Fibroblast of the conjunctiva (primary cell): ENCODE results near the gene MAVS.

Experiments
- DNase-seq: peaks from one replicate; pipeline ENCODE4 v3.0.0-alpha.2; 2010; ENCODE audit warnings: low read depth

Gene MAVS

GRCh38 chr20:3846740-3847428 is at the start of gene MAVS:
MAVS (plus strand) TSS chr20:3846834; CDS start chr20:3854625, 7,791 bp downstream.
- DNase-seq: peak; percentile 45

- DNase-seq: no peak
Observed at GRCh38 chr20:3797226-3797545, 49.4 kb upstream of the MAVS start.

- DNase-seq: no peak
Observed at GRCh38 chr20:3797592-3798372, 48.9 kb upstream of the MAVS start.

- DNase-seq: no peak
Observed at GRCh38 chr20:3798373-3798768, 48.3 kb upstream of the MAVS start.

GRCh38 chr20:3798908-3799248 is 47.8 kb upstream of the MAVS start:
- no peak for DNase-seq

GRCh38 chr20:3800256-3800877 is 46.3 kb upstream of the MAVS start:
- no peak for DNase-seq

GRCh38 chr20:3800878-3801260 is 45.8 kb upstream of the MAVS start:
- no peak for DNase-seq

- no peak for DNase-seq
Observed at GRCh38 chr20:3801299-3801698, 45.3 kb upstream of the MAVS start.

- DNase-seq: no peak
Observed at GRCh38 chr20:3801846-3802245, 44.8 kb upstream of the MAVS start.

- no peak for DNase-seq
Observed at GRCh38 chr20:3802524-3803239, 44.0 kb upstream of the MAVS start.

GRCh38 chr20:3803289-3803688 is 43.3 kb upstream of the MAVS start:
- DNase-seq: no peak

GRCh38 chr20:3803854-3804253 is 42.8 kb upstream of the MAVS start:
- no peak for DNase-seq

GRCh38 chr20:3804254-3804751 is 42.3 kb upstream of the MAVS start:
- no peak for DNase-seq

DNA sequence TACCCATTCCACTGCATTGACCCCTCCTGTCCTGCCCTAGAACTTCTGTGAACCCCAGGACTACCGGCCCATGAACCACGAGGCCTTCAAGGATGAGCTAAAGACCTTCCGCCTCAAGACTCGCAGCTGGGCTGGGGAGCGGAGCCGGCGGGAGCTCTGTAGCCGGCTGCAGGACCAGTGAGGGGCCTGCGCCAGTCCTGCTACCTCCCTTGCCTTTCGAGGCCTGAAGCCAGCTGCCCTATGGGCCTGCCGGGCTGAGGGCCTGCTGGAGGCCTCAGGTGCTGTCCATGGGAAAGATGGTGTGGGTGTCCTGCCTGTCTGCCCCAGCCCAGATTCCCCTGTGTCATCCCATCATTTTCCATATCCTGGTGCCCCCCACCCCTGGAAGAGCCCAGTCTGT is 41.9 kb upstream of the MAVS start:
- DNase-seq: no peak

GRCh38 chr20:3808544-3808943 is 38.1 kb upstream of the MAVS start:
- no peak for DNase-seq

- peak; percentile 99 for DNase-seq
Observed at GRCh38 chr20:3811467-3812258, 35.0 kb upstream of the MAVS start.

- DNase-seq: no peak
Observed at GRCh38 chr20:3812259-3812681, 34.4 kb upstream of the MAVS start.

DNA sequence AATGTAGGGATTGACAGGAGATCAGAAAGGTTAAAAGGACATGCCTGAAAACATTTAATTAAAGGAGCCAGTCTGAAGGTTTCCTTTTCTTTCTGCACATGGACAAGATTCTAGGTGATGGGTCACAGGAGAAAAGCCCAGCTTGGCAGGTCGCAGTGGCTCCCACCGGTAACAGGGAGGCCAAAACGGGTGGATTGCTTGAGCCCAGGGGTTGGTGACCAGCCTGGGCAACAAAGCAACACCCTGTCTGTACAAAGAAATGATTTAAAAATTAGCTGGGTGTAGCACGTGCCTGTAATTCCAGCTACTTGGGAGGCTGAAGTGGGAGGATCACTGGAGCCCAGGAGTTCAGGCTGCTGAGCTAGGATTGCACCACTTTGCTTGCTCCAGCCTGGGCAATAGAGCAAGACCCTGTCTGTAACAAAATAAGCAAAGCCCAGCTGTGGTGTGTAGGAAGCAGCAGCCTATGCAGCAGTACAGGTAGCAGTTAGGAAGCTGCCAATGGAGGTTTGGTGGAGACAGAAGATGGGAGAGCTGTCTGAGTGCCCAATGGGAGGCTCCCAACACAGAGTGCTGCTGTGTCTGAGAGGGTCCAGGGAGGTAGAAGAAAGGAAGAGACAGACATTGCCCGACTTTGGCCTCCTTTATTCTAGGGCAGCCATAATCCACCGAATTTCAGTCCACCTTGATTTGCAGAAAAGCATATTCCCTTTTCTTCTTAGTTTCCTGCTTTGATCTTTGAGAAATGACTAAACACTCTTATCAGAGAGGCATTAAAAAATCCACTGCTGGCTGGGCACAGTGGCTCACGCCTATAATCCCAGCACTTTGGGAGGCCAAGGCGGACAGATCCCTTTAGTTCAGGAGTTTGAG is 33.4 kb upstream of the MAVS start:
- DNase-seq: no peak

DNA sequence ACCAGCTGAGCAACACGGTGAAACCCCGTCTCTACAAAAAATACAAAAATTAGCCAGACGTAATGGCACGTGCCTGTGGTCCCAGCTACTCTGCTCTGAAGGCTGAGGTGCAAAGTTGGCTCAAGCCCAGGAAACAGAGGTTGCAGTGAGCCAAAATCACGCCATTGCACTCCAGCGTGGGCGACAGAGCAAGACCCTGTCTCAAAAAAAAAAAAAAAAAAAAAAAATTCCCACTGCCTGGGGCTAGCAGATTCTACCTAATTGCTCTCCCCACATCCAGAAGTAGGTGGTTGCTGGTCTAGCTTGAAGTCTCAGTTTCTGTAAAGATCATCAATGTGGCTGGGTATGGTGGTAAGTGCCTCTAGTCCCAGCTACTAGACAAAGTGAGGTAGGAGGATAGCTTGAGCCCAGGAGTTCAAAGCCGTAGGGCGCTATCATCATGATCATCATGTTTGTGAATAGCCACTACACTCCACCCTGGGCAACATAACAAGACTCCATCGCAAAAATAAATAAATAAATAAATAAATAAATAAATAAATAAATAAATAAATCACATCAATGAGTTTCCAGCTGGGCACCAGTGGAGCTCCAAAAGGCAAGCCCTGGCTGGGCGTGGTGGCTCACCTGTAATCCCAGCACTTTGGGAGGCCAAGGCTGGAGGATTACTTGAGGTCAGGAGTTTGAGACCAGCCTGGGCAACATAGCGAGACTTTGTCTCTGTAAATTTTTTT is 32.6 kb upstream of the MAVS start:
- no peak for DNase-seq

DNA sequence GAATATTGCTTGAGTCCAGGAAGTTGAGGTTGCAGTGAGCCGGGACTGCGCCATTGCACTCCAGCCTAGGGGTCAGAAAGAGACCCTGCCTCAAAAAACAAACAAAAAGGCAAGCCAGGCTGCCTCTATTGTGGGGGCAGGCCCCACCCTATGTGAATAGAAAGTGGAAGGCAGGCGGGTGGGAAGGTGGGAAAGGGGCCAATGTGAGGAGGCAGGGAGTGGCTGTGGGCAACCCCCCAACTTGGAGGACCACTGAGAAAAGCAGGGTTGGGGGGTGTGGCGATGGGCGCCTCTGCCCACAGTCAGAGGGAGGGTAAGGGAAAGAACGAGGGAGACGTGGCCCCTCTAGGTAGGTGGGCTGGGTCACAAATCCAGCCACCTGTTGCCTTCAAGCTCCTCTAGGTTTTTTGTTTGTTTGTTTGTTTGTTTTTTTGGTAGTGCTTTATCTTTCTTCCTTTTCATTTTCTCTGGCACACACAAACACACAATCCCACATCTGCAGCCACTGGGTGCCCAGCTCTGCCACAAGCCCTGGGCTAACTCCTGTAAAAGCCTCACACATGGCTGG is 31.6 kb upstream of the MAVS start:
- DNase-seq: no peak
